Type B pancreatic cell (in vitro differentiated cells): ENCODE data around the gene OXT. TPM values are rescaled to one million over a fixed set of nuclear protein-coding genes. Genes with fewer than 3 reads are reported as not detected.

Source experiments
- DNase-seq: peaks from one replicate; pipeline ENCODE4 v3.0.0; 2021; ENCODE audit warnings: mixed read lengths; ENCODE audit not compliant: unreplicated experiment; ENCODE audit errors: extremely low spot score
- H3K27ac Mint-ChIP-seq: 2 replicates; pipeline ENCODE4 v1.8.0; 2021; ENCODE audit warnings: mild to moderate bottlenecking, mixed read lengths
- H3K27me3 Mint-ChIP-seq: 2 replicates; pipeline ENCODE4 v1.8.0; 2021; ENCODE audit warnings: mixed read lengths
- H3K36me3 Mint-ChIP-seq: 2 replicates; pipeline ENCODE4 v1.8.0; 2021; ENCODE audit warnings: mixed read lengths
- H3K4me1 Mint-ChIP-seq: one replicate; pipeline ENCODE4 v1.8.0; 2021; ENCODE audit warnings: mixed read lengths; ENCODE audit not compliant: unreplicated experiment
- H3K4me3 Mint-ChIP-seq: 2 replicates; pipeline ENCODE4 v1.8.0; 2021; ENCODE audit warnings: mild to moderate bottlenecking, mixed read lengths
- H3K9me3 Mint-ChIP-seq: 2 replicates; pipeline ENCODE4 v1.8.0; 2021; ENCODE audit warnings: mixed read lengths
- CTCF ChIP-seq: fragments of 200-600 bp; sonication (generic); conservative IDR thresholded peaks from 2 replicates; pipeline ENCODE4 v1.5.0; 2021; ENCODE audit warnings: antibody characterized with exemption, mild to moderate bottlenecking
- total RNA-seq: library from RNA; stranded (reverse); gene quantifications from 2 replicates; pipeline ENCODE4 v1.2.1, GENCODE V29; 2021; ENCODE audit warnings: low replicate concordance

Gene OXT
- total RNA-seq, 1 donor from 2014 or later, result not detected

- Mint-ChIP-seq H3K4me1 (no peaks in the 10 kb centered on the region), H3K4me3 (no peak overlapping the region), H3K27me3 (no peaks in the 10 kb centered on the region), H3K9me3 (no peaks in the 10 kb centered on the region), H3K36me3 (no peaks in the 10 kb centered on the region), H3K27ac (no peak overlapping the region)
- TF ChIP-seq CTCF, result no peak
- DNase-seq, result no peak
Observed at GRCh38 chr20:3103369-3104032, 32.1 kb downstream of the OXT start.

GRCh38 chr20:3105256-3106137 is 34.1 kb downstream of the OXT start:
- DNase-seq, result no peak
- H3K4me1 Mint-ChIP-seq, result no peaks in the 10 kb centered on the region
- no peak overlapping the region for H3K4me3 Mint-ChIP-seq
- H3K9me3 Mint-ChIP-seq, result no peaks in the 10 kb centered on the region
- H3K27me3 Mint-ChIP-seq, result no peaks in the 10 kb centered on the region
- TF ChIP-seq CTCF, result no peak
- H3K36me3 Mint-ChIP-seq, result no peaks in the 10 kb centered on the region
- no peak overlapping the region for H3K27ac Mint-ChIP-seq

GRCh38 chr20:3106185-3106584 is 34.8 kb downstream of the OXT start:
- Mint-ChIP-seq H3K4me3 (no peak overlapping the region), H3K27me3 (no peaks in the 10 kb centered on the region), H3K27ac (no peak overlapping the region), H3K9me3 (no peaks in the 10 kb centered on the region), H3K36me3 (no peaks in the 10 kb centered on the region), H3K4me1 (no peaks in the 10 kb centered on the region)
- DNase-seq, result no peak
- no peak for TF ChIP-seq CTCF

- Mint-ChIP-seq H3K4me1 (no peaks in the 10 kb centered on the region), H3K27ac (no peak overlapping the region), H3K27me3 (no peaks in the 10 kb centered on the region), H3K36me3 (no peaks in the 10 kb centered on the region), H3K4me3 (no peak overlapping the region), H3K9me3 (no peaks in the 10 kb centered on the region)
- no peak for DNase-seq
- TF ChIP-seq CTCF, result no peak
Observed at GRCh38 chr20:3106658-3107463, 35.4 kb downstream of the OXT start.

GRCh38 chr20:3107464-3108025 is 36.1 kb downstream of the OXT start:
- DNase-seq, result no peak
- no peaks in the 10 kb centered on the region for H3K36me3 Mint-ChIP-seq
- no peaks in the 10 kb centered on the region for H3K4me1 Mint-ChIP-seq
- no peaks in the 10 kb centered on the region for H3K9me3 Mint-ChIP-seq
- no peaks in the 10 kb centered on the region for H3K27me3 Mint-ChIP-seq
- no peak overlapping the region for H3K4me3 Mint-ChIP-seq
- H3K27ac Mint-ChIP-seq, result no peak overlapping the region
- TF ChIP-seq CTCF, result no peak
